OCI-M2 (cell line): ENCODE measurements around the gene KLHL18.
A peak's percentile ranks its signal among the peaks of the same experiment; 100 is the strongest.
"Not testable (repeated sequence)": the region's sequence is repeated elsewhere in the genome, so short reads cannot be mapped to it uniquely, and the experiment has no call there.

Source experiments
- DNase-seq: peaks from one replicate; lab custom pipeline; 2025; ENCODE audit not compliant: unreplicated experiment; lab: John Stamatoyannopoulos, UW

Gene KLHL18

GRCh38 chr3:47310391-47310790 lies 27.6 kb downstream of the KLHL18 start:
- DNase-seq = no peak

- no peak for DNase-seq
Observed at GRCh38 chr3:47313341-47314055, 30.8 kb downstream of the KLHL18 start.

- no peak for DNase-seq
Observed at GRCh38 chr3:47314056-47314764, 31.5 kb downstream of the KLHL18 start.

- peak; percentile 24 for DNase-seq
Observed at GRCh38 chr3:47315069-47315647, 32.4 kb downstream of the KLHL18 start.

- DNase-seq = not testable (repeated sequence)
Observed at GRCh38 chr3:47316151-47316550, 33.4 kb downstream of the KLHL18 start.

GRCh38 chr3:47318916-47319315 lies 36.2 kb downstream of the KLHL18 start:
- no peak for DNase-seq

GRCh38 chr3:47319956-47320355 lies 37.2 kb downstream of the KLHL18 start:
- DNase-seq = no peak

GRCh38 chr3:47323431-47324277 lies 40.9 kb downstream of the KLHL18 start:
- DNase-seq = no peak

GRCh38 chr3:47324278-47324865 lies 41.6 kb downstream of the KLHL18 start:
- peak; percentile 15 for DNase-seq

GRCh38 chr3:47333907-47334306 lies 51.2 kb downstream of the KLHL18 start:
- no peak for DNase-seq

- DNase-seq = no peak
Observed at GRCh38 chr3:47337656-47338055, 54.9 kb downstream of the KLHL18 start.

GRCh38 chr3:47339951-47340350 lies 57.2 kb downstream of the KLHL18 start:
- DNase-seq = no peak

- DNase-seq = no peak
Observed at GRCh38 chr3:47340866-47341265, 58.1 kb downstream of the KLHL18 start.

- DNase-seq = no peak
Observed at GRCh38 chr3:47342151-47342550, 59.4 kb downstream of the KLHL18 start.

- no peak for DNase-seq
Observed at GRCh38 chr3:47342812-47343211, 60.1 kb downstream of the KLHL18 start.

- DNase-seq = no peak
Observed at GRCh38 chr3:47343471-47343971, 60.8 kb downstream of the KLHL18 start.

GRCh38 chr3:47344971-47345370 lies 62.2 kb downstream of the KLHL18 start:
- DNase-seq = no peak

- peak; percentile 82 for DNase-seq
Observed at GRCh38 chr3:47347217-47347801, 64.6 kb downstream of the KLHL18 start.

GRCh38 chr3:47348411-47349154 lies 65.8 kb downstream of the KLHL18 start:
- no peak for DNase-seq

GRCh38 chr3:47355010-47355409 lies 72.3 kb downstream of the KLHL18 start:
- no peak for DNase-seq
